SK-N-SH (cell line): ENCODE measurements around the gene PCYT1B. TPM values are rescaled to one million over a fixed set of nuclear protein-coding genes. Genes with fewer than 3 reads are reported as not detected.

Experiments used
- CTCF ChIA-PET: fragments of 300-600, 350-600 bp; formaldehyde crosslinking; extraction: SDS; loops from one replicate; lab custom pipeline; 2021; lab: Yijun Ruan, JAX
- POLR2A ChIA-PET: fragments of 350-600 bp; sonication (Branson Sonifier 250); formaldehyde crosslinking; extraction: SDS; loops from one replicate; lab custom pipeline; 2020; ENCODE audit warnings: antibody characterized with exemption, inconsistent platforms; lab: Yijun Ruan, JAX
- DNase-seq: peaks from one replicate; pipeline ENCODE4 v3.0.0; 2012
- H2AFZ ChIP-seq: fragments of 200-600 bp; sonication (generic); 2 replicates; pipeline ENCODE4 v1.8.1; 2016; ENCODE audit warnings: antibody characterized with exemption, mild to moderate bottlenecking, low read depth
- H3F3A ChIP-seq: fragments of 200-600 bp; sonication (generic); replicated peaks from 2 replicates; pipeline ENCODE3; 2016; ENCODE audit warnings: antibody characterized with exemption, mild to moderate bottlenecking; ENCODE audit not compliant: insufficient read depth
- H3K27ac ChIP-seq, 2 experiments: fragments of 200-500 bp in 1 of 2; fragments of 200-600 bp in 1 of 2; sonication (Bioruptor generic) in 1 of 2; sonication (generic), shearing (Covaris generic) in 1 of 2; 2 replicates each; pipeline versions ENCODE4 v1.5.1 to v1.6.1; 2014 to 2016; ENCODE audit warnings: low read depth in 2 of 2, inconsistent platforms in 1 of 2, low read length in 1 of 2, mild to moderate bottlenecking in 1 of 2, mixed read lengths in 1 of 2
- H3K27me3 ChIP-seq: fragments of 200-600 bp; sonication (generic), shearing (Covaris generic); 2 replicates; pipeline ENCODE4 v1.6.1; 2016; ENCODE audit warnings: mixed run types; ENCODE audit not compliant: insufficient read depth
- H3K36me3 ChIP-seq, 2 experiments: fragments of 200-500 bp in 1 of 2; fragments of 200-600 bp in 1 of 2; sonication (Bioruptor generic) in 1 of 2; sonication (generic) in 1 of 2; replicated peaks in 1 of 2; 2 replicates each; pipeline versions ENCODE3 to v1.5.1; 2014 to 2016; ENCODE audit warnings: low read length in 1 of 2, mild to moderate bottlenecking in 1 of 2; ENCODE audit not compliant: insufficient read depth in 2 of 2, control insufficient read depth in 1 of 2
- H3K4me1 ChIP-seq, 2 experiments: fragments of 200-500 bp in 1 of 2; fragments of 200-600 bp in 1 of 2; sonication (Bioruptor generic) in 1 of 2; sonication (generic), shearing (Covaris generic) in 1 of 2; 2 replicates each; pipeline versions ENCODE4 v1.5.1 to v1.6.1; 2014 to 2016; ENCODE audit warnings: low read depth in 1 of 2, low read length in 1 of 2, mixed run types in 1 of 2; ENCODE audit not compliant: insufficient read depth in 2 of 2, control insufficient read depth in 1 of 2
- H3K4me2 ChIP-seq: fragments of 200-600 bp; sonication (generic), shearing (Covaris generic); 2 replicates; pipeline ENCODE4 v1.6.1; 2017; ENCODE audit warnings: mixed run types
- H3K4me3 ChIP-seq, 2 experiments: fragments of 200-500 bp in 1 of 2; fragments of 200-600 bp in 1 of 2; sonication (Bioruptor generic) in 1 of 2; sonication (generic), shearing (Covaris generic) in 1 of 2; 2 replicates each; pipeline versions ENCODE4 v1.5.1 to v1.8.1; 2014 to 2016; ENCODE audit warnings: low read depth in 2 of 2, inconsistent platforms in 1 of 2, low read length in 1 of 2, mild to moderate bottlenecking in 1 of 2, mixed read lengths in 1 of 2, moderate library complexity in 1 of 2
- H3K79me2 ChIP-seq: fragments of 200-600 bp; sonication (generic); 2 replicates; pipeline ENCODE4 v1.8.1; 2017; ENCODE audit warnings: mild to moderate bottlenecking; ENCODE audit not compliant: insufficient read depth
- H3K9ac ChIP-seq: fragments of 200-600 bp; sonication (generic); 2 replicates; pipeline ENCODE4 v1.6.1; 2017; ENCODE audit warnings: mixed run types
- H3K9me2 ChIP-seq: fragments of 200-600 bp; sonication (generic); 2 replicates; pipeline ENCODE4 v1.6.1; 2017; ENCODE audit warnings: mixed run types
- H3K9me3 ChIP-seq: fragments of 200-600 bp; sonication (generic); 2 replicates; pipeline ENCODE4 v1.6.1; 2017; ENCODE audit warnings: mixed run types, mild to moderate bottlenecking, moderate library complexity
- H4K20me1 ChIP-seq: fragments of 200-600 bp; sonication (generic); 2 replicates; pipeline ENCODE4 v1.6.1; 2017; ENCODE audit warnings: mild to moderate bottlenecking, mixed run types; ENCODE audit not compliant: insufficient read depth
- GABPA ChIP-seq: IDR thresholded peaks from 2 replicates; pipeline ENCODE4 v1.4.0; 2012; ENCODE audit warnings: low read depth, mild to moderate bottlenecking
- NFIC ChIP-seq: IDR thresholded peaks from 2 replicates; pipeline ENCODE4 v1.4.0; 2012; ENCODE audit warnings: borderline replicate concordance
- NRF1 ChIP-seq: IDR thresholded peaks from 2 replicates; pipeline ENCODE4 v1.6.1; 2012; ENCODE audit warnings: low read depth, mild to moderate bottlenecking, low read length
- RAD21 ChIP-seq: IDR thresholded peaks from 2 replicates; pipeline ENCODE4 v1.6.1; 2012; ENCODE audit warnings: mild to moderate bottlenecking, low read length
- RXRA ChIP-seq: IDR thresholded peaks from 2 replicates; pipeline ENCODE4 v1.4.0; 2012; ENCODE audit warnings: low read depth, mild to moderate bottlenecking, borderline replicate concordance
- SMC3 ChIP-seq: IDR thresholded peaks from 2 replicates; pipeline ENCODE4 v1.6.1; 2012; ENCODE audit warnings: low read depth, low read length, improper control_type of control experiment
- TCF12 ChIP-seq: IDR thresholded peaks from 2 replicates; pipeline ENCODE4 v1.4.0; 2012
- WGBS: methylation state at CpG from one replicate; pipeline ENCODE4 v1.1.6; 2017; ENCODE audit warnings: low lambda C conversion rate; 5-methylcytosine and 5-hydroxymethylcytosine counted together
- polyA plus RNA-seq, 3 experiments: library from polyadenylated mRNA; depleted of rRNA; stranded (reverse); fragments of >200 nt; gene quantifications; 2 replicates each; pipeline ENCODE4 v1.2.3, GENCODE V29; 2012
- TF ChIP-seq, protein P1 (sequence below): fragments of 150-350 bp; IDR thresholded peaks from 2 replicates; pipeline ENCODE4 v1.6.1; 2017; ENCODE audit warnings: antibody characterized with exemption, low read length, low read depth, borderline replicate concordance

PCYT1B gene
- polyA plus RNA-seq, 1 of the 3 experiments (the other 2 are of a cell fraction) = 2.6 TPM

DNA sequence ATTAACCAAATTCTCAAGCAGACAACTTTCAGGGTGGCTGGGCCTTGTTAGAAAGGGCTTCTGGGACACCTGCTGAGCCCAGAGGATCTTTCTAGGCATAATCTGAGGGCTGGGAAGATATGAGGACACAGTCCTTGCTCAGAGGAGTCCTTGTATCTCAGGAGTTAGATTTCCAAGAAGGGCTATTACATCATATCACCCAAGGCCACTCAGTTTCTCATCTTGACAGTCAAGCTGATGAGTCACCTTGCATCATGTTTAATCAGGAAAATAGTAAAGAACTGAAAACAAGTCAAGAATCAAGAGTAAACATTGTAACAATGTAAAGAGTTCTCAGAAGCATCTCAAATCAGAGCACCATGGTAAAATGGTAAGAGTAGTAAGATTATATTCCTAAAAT, 4.0 kb downstream of the PCYT1B start:
- Histone ChIP-seq H3K9me3 (no peaks in the 10 kb centered on the region), H3F3A (no peaks in the 10 kb centered on the region), H3K36me3 (no peaks in the 10 kb centered on the region), H3K27me3 (no peaks in the 10 kb centered on the region; the same call in 1 of the 2 replicates), H3K9me2 (no peaks in the 10 kb centered on the region), H4K20me1 (no peaks in the 10 kb centered on the region), H3K79me2 (no peaks in the 10 kb centered on the region), H3K4me3 (no peak overlapping the region), H3K27ac (no peak overlapping the region), H3K4me2 (no peak overlapping the region), H3K9ac (no peak overlapping the region), H2AFZ (no peak overlapping the region), H3K4me1 (peaks cover 0 to 8% of the 10 kb centered on the region in 2 experiments; a peak in 1 of 4 replicates)
- POLR2A ChIA-PET = no interaction called here
- CTCF ChIA-PET = no interaction called here
- DNase-seq = no peak
- TF ChIP-seq RXRA = no peak
- TF ChIP-seq, protein P1, sequence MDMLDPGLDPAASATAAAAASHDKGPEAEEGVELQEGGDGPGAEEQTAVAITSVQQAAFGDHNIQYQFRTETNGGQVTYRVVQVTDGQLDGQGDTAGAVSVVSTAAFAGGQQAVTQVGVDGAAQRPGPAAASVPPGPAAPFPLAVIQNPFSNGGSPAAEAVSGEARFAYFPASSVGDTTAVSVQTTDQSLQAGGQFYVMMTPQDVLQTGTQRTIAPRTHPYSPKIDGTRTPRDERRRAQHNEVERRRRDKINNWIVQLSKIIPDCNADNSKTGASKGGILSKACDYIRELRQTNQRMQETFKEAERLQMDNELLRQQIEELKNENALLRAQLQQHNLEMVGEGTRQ = no peak
- TF ChIP-seq TCF12 = no peak
- no peak for TF ChIP-seq RAD21

DNA sequence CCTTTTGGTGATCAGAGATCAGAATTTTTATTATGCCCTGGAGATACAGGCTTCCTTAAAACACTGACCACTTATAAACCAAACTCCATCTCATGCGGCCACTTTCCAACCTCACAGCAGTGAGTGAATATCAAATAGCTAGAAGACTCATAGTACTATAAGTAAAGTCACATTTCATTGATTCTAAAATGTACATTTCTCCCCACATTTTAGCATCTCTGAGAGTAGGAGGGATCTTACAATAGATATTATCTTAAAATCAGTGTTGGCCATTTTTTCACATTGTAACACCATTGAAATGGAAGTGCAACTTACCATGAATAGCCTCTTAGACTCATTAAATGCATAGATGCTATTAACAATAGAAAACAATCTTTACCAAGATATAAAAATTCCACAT, 17.4 kb downstream of the PCYT1B start:
- Histone ChIP-seq H4K20me1 (no peaks in the 10 kb centered on the region), H3K9ac (no peak overlapping the region), H3K4me1 (no peaks in the 10 kb centered on the region), H2AFZ (no peak overlapping the region), H3F3A (no peaks in the 10 kb centered on the region), H3K4me2 (no peak overlapping the region), H3K36me3 (no peaks in the 10 kb centered on the region), H3K79me2 (no peaks in the 10 kb centered on the region), H3K9me2 (no peaks in the 10 kb centered on the region), H3K27ac (no peak overlapping the region), H3K4me3 (no peak overlapping the region), H3K27me3 (no peaks in the 10 kb centered on the region; the same call in 1 of the 2 replicates), H3K9me3 (no peaks in the 10 kb centered on the region)
- ChIA-PET CTCF (interaction anchor here (2.8 kb wide), 1 partner anchor 47 kb away, joined by 6 read pairs; no protein-coding TSS in a partner anchor), POLR2A (no interaction called here)
- TF ChIP-seq GABPA = no peak
- WGBS = 42% methylated on average over 1 of the region's 1 CpG
- DNase-seq = no peak

DNA sequence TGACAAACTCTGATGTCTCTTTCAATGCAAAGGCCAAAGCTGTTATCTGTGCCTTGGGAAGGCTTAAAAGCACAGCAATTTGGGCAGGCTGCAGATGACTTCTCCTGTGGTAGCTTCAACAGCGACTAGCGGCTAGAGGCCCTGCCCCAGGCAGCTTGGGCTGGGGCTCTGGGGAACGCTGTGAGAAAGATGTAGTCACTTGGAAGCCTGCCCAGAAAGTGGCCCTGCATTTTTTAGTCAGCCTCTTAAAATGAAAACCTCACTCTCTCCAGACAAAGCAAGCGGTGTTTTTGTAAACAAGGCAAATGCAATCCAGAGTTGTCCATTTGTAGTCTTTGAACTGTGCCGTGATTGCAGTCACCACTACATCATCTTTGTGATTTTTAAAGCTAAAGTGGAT, 27.5 kb downstream of the PCYT1B start:
- Histone ChIP-seq H3F3A (no peaks in the 10 kb centered on the region), H3K4me3 (no peak overlapping the region), H2AFZ (no peak overlapping the region), H3K36me3 (no peaks in the 10 kb centered on the region), H3K27ac (no peak overlapping the region), H4K20me1 (no peaks in the 10 kb centered on the region), H3K9me3 (no peaks in the 10 kb centered on the region), H3K4me1 (peaks cover 0 to 5% of the 10 kb centered on the region in 2 experiments; a peak in 1 of 4 replicates), H3K79me2 (no peaks in the 10 kb centered on the region), H3K9ac (no peak overlapping the region), H3K9me2 (no peaks in the 10 kb centered on the region), H3K27me3 (no peaks in the 10 kb centered on the region), H3K4me2 (no peak overlapping the region)
- TF ChIP-seq NRF1 = no peak
- no peak for TF ChIP-seq SMC3
- peak; percentile 23; the same call in 1 of the 2 replicates for TF ChIP-seq NFIC
- ChIA-PET CTCF (no interaction called here), POLR2A (no interaction called here)
- WGBS = 10% methylated on average over 3 of the region's 5 CpGs
- peak; percentile 14 for DNase-seq
